HepG2 (cell line): Measurements from ENCODE around the gene LAPTM4A. TPM values are rescaled to one million over a fixed set of nuclear protein-coding genes. Genes with fewer than 3 reads are reported as not detected.
A peak's percentile ranks its signal among the peaks of the same experiment; 100 is the strongest.

Experiments used
- ARNT2 ChIP-seq: sonication (generic); formaldehyde crosslinking; IDR thresholded peaks from 2 replicates; pipeline ENCODE4 v1.8.0; 2022; ENCODE audit warnings: mild to moderate bottlenecking, low read depth, missing genetic modification reagents, moderate library complexity
- ATF7-NPFF ChIP-seq: sonication (generic); formaldehyde crosslinking; IDR thresholded peaks from 2 replicates; pipeline ENCODE4 v1.8.1; 2023; ENCODE audit warnings: mild to moderate bottlenecking, low read depth, missing genetic modification reagents, moderate library complexity
- BRCA1 ChIP-seq: sonication (generic); formaldehyde crosslinking; IDR thresholded peaks from 2 replicates; pipeline ENCODE4 v1.4.0; 2020; ENCODE audit warnings: missing genetic modification reagents
- ERF ChIP-seq: IDR thresholded peaks from 2 replicates; pipeline ENCODE4 v1.6.1; 2018; ENCODE audit warnings: missing biosample characterization, missing genetic modification reagents
- HNRNPK ChIP-seq: fragments of 200-400 bp; formaldehyde crosslinking; IDR thresholded peaks from 2 replicates; pipeline ENCODE4 v1.6.1; 2018; ENCODE audit warnings: low read length, low read depth, moderate library complexity, mild to moderate bottlenecking; ENCODE audit not compliant: poor library complexity, severe bottlenecking
- JUN ChIP-seq: sonication (generic); formaldehyde crosslinking; IDR thresholded peaks from 2 replicates; pipeline ENCODE4 v1.4.0; 2020; ENCODE audit warnings: mild to moderate bottlenecking, missing genetic modification reagents
- KLF16 ChIP-seq, 2 experiments: sonication (generic) in 1 of 2; formaldehyde crosslinking in 1 of 2; IDR thresholded peaks; 2 replicates each; pipeline versions ENCODE4 v1.6.1 to v1.8.0; 2016 to 2023; ENCODE audit warnings: missing genetic modification reagents in 2 of 2, missing compliant biosample characterization in 1 of 2
- KLF6 ChIP-seq: IDR thresholded peaks from 2 replicates; pipeline ENCODE4 v1.8.0; 2016; ENCODE audit warnings: missing biosample characterization, missing genetic modification reagents
- MAF1 ChIP-seq: sonication (generic); formaldehyde crosslinking; IDR thresholded peaks from 2 replicates; pipeline ENCODE4 v1.5.0; 2020; ENCODE audit warnings: missing genetic modification reagents, borderline replicate concordance
- MAFF ChIP-seq: IDR thresholded peaks from 2 replicates; pipeline ENCODE4 v1.6.1; 2011; ENCODE audit warnings: low read depth, low read length, improper control_type of control experiment
- NCOA2 ChIP-seq: sonication (generic); formaldehyde crosslinking; IDR thresholded peaks from 2 replicates; pipeline ENCODE4 v1.8.0; 2022; ENCODE audit warnings: inconsistent platforms
- RCOR2 ChIP-seq: IDR thresholded peaks from 2 replicates; pipeline ENCODE4 v1.6.1; 2016; ENCODE audit warnings: missing biosample characterization, missing genetic modification reagents
- TEAD2 ChIP-seq: sonication (generic); formaldehyde crosslinking; IDR thresholded peaks from 2 replicates; pipeline ENCODE4 v1.9.0; 2021; ENCODE audit warnings: missing genetic modification reagents
- TEAD3 ChIP-seq: optimal IDR thresholded peaks from 2 replicates; pipeline ENCODE3; 2016; ENCODE audit warnings: borderline replicate concordance
- ZBTB1 ChIP-seq: sonication (generic); formaldehyde crosslinking; IDR thresholded peaks from 2 replicates; pipeline ENCODE4 v1.4.0; 2020; ENCODE audit warnings: missing genetic modification reagents, borderline replicate concordance
- ZBTB20 ChIP-seq: sonication (generic); formaldehyde crosslinking; IDR thresholded peaks from 2 replicates; pipeline ENCODE4 v1.8.1; 2023; ENCODE audit warnings: missing genetic modification reagents, low read depth, mild to moderate bottlenecking, borderline replicate concordance
- ZNF138 ChIP-seq: sonication (generic); formaldehyde crosslinking; IDR thresholded peaks from 2 replicates; pipeline ENCODE4 v1.5.0; 2020; ENCODE audit warnings: mild to moderate bottlenecking, low read depth, missing genetic modification reagents
- ZNF230 ChIP-seq: sonication (generic); formaldehyde crosslinking; IDR thresholded peaks from 2 replicates; pipeline ENCODE4 v1.4.0; 2020; ENCODE audit warnings: mild to moderate bottlenecking, missing genetic modification reagents
- ZNF781 ChIP-seq: sonication (generic); formaldehyde crosslinking; IDR thresholded peaks from 2 replicates; pipeline ENCODE4 v1.5.1; 2020; ENCODE audit warnings: borderline replicate concordance, mild to moderate bottlenecking, missing genetic modification reagents; ENCODE audit errors: not compliant biosample characterization
- ZSCAN25 ChIP-seq: sonication (generic); formaldehyde crosslinking; IDR thresholded peaks from 2 replicates; pipeline ENCODE4 v1.8.0; 2022; ENCODE audit warnings: mild to moderate bottlenecking, missing genetic modification reagents
- polyA plus RNA-seq, 8 experiments: library from polyadenylated mRNA; depleted of rRNA in 3 of 8; stranded (reverse) in 7 of 8; unstranded in 1 of 8; fragments of >200 nt; fragmentation: Illumina TruSeq in 4 of 8; extraction: Trizol in 4 of 8; gene quantifications; 2 replicates each; pipeline versions ENCODE4 v1.2.1 to v1.2.3, GENCODE V29; 2011 to 2016; ENCODE audit warnings: low read depth in 4 of 8, missing spikeins in 1 of 8, mixed read lengths in 1 of 8; ENCODE audit not compliant: insufficient read depth in 1 of 8
- total RNA-seq, 5 experiments: library from RNA; depleted of rRNA; stranded (reverse); fragments of >200 nt; fragmentation: Illumina TruSeq; extraction: Trizol; gene quantifications; 2 replicates each; pipeline ENCODE4 v1.2.3, GENCODE V29; 2016; ENCODE audit warnings: low read depth in 1 of 5
- TF ChIP-seq, protein P1 (sequence below): sonication (generic); formaldehyde crosslinking; IDR thresholded peaks from 2 replicates; pipeline ENCODE4 v1.5.0; 2020; ENCODE audit warnings: missing genetic modification reagents
- TF ChIP-seq, protein P2 (sequence below): sonication (generic); formaldehyde crosslinking; IDR thresholded peaks from 2 replicates; pipeline ENCODE4 v1.5.0; 2020; ENCODE audit warnings: missing genetic modification reagents
- TF ChIP-seq, protein P3 (sequence below): IDR thresholded peaks from 2 replicates; pipeline ENCODE4 v1.6.1; 2016
- TF ChIP-seq, protein P4 (sequence below): sonication (generic); formaldehyde crosslinking; IDR thresholded peaks from 2 replicates; pipeline ENCODE4 v1.4.0; 2020; ENCODE audit warnings: mild to moderate bottlenecking, low read depth, missing genetic modification reagents
- TF ChIP-seq, protein P5 (sequence below): IDR thresholded peaks from 2 replicates; pipeline ENCODE4 v1.6.1; 2016

The LAPTM4A gene
- total and polyA plus RNA-seq, 2 of the 13 experiments (the other 11 are each of a cell fraction or from before 2014, with no cell fraction given), result 116 to 558 TPM

DNA sequence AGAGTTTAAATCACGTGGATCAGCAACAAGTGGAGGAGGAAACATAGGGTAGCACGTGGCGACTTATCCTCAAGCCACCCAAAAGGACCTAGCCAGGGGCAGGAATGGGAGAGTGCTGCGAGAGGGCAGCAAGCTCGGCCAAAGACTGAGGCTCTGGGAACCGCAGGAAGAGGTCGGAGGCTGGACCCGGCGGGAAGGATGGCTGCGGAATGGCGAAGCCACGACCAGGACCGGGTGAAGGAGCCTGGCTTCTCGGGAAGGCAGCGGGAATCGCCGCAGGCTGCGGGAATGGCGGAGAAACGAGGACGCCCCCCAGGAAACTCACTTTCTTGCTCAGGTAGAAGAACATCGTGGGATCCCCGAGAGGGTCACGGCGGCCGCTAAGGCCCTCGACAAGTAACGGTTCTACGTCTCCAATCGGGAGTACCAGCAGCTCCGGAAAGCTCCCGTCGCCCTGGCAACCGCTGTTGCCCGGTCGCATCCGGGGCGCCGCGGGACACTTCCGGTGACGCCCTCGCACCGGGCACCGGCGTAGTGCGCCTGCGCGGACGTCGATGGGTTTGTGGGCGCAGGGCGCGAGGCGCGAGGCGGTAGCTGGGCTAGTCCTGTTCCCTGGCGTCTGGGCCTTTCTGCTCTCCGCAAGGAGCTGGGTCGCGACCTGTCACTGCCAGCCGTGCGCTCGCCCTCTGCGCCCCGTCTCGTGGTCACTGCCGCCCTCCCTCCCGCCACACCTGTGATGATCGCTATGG lies 61.6 kb downstream of the LAPTM4A start, which contains the start of gene WDR35 (continued):
- TF ChIP-seq TEAD3 (CRISPR knock-in tag), result peak; percentile 75
- peak; percentile 88 for TF ChIP-seq ZSCAN25 (CRISPR knock-in tag)
- TF ChIP-seq ATF7-NPFF (CRISPR knock-in tag), result peak; percentile 99
- TF ChIP-seq, protein P1, sequence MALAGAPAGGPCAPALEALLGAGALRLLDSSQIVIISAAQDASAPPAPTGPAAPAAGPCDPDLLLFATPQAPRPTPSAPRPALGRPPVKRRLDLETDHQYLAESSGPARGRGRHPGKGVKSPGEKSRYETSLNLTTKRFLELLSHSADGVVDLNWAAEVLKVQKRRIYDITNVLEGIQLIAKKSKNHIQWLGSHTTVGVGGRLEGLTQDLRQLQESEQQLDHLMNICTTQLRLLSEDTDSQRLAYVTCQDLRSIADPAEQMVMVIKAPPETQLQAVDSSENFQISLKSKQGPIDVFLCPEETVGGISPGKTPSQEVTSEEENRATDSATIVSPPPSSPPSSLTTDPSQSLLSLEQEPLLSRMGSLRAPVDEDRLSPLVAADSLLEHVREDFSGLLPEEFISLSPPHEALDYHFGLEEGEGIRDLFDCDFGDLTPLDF (CRISPR knock-in tag), result peak; percentile 66
- peak; percentile 70 to 84; a peak in 3 of 4 replicates for TF ChIP-seq KLF16 (CRISPR knock-in tag; IDR thresholded peaks at IDR 0.05)
- no peak for TF ChIP-seq HNRNPK
- TF ChIP-seq ZBTB20 (CRISPR knock-in tag), result peak; percentile 80
- no peak for TF ChIP-seq JUN
- peak; percentile 92; the same call in 1 of the 2 replicates for TF ChIP-seq KLF6 (CRISPR knock-in tag)
- TF ChIP-seq ZBTB1, result no peak
- peak; percentile 97 for TF ChIP-seq ZNF781 (CRISPR knock-in tag)
- TF ChIP-seq ERF, result peak; percentile 98
- peak; percentile 54; the same call in 1 of the 2 replicates for TF ChIP-seq RCOR2
- TF ChIP-seq, protein P2, sequence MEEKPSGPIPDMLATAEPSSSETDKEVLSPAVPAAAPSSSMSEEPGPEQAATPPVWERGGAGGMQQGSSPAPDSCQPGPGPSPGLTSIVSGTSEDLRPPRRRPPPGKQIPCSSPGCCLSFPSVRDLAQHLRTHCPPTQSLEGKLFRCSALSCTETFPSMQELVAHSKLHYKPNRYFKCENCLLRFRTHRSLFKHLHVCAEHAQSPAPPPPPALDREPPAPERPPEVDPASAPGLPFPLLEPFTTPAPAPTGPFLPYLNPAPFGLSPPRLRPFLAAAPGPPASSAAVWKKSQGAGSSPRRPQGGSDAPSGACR (CRISPR knock-in tag), result peak; percentile 96
- peak; percentile 49; the same call in 1 of the 2 replicates for TF ChIP-seq NCOA2 (CRISPR knock-in tag)
- TF ChIP-seq TEAD2 (CRISPR knock-in tag), result no peak
- TF ChIP-seq, protein P3, sequence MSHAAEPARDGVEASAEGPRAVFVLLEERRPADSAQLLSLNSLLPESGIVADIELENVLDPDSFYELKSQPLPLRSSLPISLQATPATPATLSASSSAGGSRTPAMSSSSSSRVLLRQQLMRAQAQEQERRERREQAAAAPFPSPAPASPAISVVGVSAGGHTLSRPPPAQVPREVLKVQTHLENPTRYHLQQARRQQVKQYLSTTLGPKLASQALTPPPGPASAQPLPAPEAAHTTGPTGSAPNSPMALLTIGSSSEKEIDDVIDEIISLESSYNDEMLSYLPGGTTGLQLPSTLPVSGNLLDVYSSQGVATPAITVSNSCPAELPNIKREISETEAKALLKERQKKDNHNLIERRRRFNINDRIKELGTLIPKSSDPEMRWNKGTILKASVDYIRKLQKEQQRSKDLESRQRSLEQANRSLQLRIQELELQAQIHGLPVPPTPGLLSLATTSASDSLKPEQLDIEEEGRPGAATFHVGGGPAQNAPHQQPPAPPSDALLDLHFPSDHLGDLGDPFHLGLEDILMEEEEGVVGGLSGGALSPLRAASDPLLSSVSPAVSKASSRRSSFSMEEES (CRISPR knock-in tag), result peak; percentile 82
- no peak for TF ChIP-seq MAFF
- peak; percentile 86 for TF ChIP-seq BRCA1 (CRISPR knock-in tag)
- TF ChIP-seq ZNF138 (CRISPR knock-in tag), result peak; percentile 93
- TF ChIP-seq, protein P4, sequence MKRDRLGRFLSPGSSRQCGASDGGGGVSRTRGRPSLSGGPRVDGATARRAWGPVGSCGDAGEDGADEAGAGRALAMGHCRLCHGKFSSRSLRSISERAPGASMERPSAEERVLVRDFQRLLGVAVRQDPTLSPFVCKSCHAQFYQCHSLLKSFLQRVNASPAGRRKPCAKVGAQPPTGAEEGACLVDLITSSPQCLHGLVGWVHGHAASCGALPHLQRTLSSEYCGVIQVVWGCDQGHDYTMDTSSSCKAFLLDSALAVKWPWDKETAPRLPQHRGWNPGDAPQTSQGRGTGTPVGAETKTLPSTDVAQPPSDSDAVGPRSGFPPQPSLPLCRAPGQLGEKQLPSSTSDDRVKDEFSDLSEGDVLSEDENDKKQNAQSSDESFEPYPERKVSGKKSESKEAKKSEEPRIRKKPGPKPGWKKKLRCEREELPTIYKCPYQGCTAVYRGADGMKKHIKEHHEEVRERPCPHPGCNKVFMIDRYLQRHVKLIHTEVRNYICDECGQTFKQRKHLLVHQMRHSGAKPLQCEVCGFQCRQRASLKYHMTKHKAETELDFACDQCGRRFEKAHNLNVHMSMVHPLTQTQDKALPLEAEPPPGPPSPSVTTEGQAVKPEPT (CRISPR knock-in tag), result no peak
- TF ChIP-seq, protein P5, sequence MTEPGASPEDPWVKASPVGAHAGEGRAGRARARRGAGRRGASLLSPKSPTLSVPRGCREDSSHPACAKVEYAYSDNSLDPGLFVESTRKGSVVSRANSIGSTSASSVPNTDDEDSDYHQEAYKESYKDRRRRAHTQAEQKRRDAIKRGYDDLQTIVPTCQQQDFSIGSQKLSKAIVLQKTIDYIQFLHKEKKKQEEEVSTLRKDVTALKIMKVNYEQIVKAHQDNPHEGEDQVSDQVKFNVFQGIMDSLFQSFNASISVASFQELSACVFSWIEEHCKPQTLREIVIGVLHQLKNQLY (CRISPR knock-in tag), result peak; percentile 57; the same call in 1 of the 2 replicates
- TF ChIP-seq ARNT2, result peak; percentile 98
- peak; percentile 64; the same call in 1 of the 2 replicates for TF ChIP-seq ZNF230
- peak; percentile 90 for TF ChIP-seq MAF1 (CRISPR knock-in tag)
